Activated gamma-delta T cell treated with Interleukin-2 at 50 U/mL for 16 hours (primary cell): ENCODE results near the gene SLC9C1.

Experiments used
- DNase-seq: peaks from one replicate; pipeline ENCODE4 v3.0.0-alpha.2; 2020

Gene SLC9C1

DNA sequence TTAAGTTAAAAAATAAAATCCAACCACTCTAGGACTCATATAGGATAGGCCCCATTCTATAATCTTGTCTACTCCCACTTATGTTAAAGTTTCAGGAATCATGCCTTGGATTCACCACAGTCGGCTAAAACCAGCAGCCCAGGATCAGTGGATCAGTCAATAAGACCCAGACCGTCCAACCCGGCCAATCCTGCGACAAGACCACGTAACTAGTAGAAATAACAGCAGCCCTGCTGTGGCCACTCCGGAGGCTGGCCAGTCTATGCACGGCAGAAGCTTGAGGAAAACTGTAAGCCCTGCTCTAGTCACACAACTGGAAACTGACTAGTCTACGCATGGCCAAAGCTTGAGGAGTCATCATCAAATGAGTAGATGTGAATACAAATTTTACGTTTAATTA is 12.8 kb upstream of the SLC9C1 start:
- no peak for DNase-seq

DNA sequence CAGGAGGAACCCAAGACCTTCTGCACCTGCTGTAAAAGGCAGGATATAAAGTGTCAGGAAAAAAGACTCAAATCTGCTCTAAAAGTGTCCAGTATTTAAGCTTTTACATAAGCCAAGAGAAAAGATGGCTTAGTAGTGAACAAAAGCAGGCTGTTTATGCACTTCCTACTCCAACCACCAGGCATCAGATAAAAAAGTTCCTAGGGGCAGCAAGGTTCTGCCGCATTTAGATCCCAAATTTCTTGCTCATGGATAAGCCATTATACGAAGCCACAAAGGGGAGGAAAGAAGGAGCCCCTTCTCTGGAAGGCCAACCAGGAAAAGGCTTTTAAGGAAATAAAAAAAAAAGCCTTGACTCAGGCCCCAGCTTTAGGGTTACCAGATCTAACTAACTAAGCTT is 10.6 kb upstream of the SLC9C1 start:
- no peak for DNase-seq

DNA sequence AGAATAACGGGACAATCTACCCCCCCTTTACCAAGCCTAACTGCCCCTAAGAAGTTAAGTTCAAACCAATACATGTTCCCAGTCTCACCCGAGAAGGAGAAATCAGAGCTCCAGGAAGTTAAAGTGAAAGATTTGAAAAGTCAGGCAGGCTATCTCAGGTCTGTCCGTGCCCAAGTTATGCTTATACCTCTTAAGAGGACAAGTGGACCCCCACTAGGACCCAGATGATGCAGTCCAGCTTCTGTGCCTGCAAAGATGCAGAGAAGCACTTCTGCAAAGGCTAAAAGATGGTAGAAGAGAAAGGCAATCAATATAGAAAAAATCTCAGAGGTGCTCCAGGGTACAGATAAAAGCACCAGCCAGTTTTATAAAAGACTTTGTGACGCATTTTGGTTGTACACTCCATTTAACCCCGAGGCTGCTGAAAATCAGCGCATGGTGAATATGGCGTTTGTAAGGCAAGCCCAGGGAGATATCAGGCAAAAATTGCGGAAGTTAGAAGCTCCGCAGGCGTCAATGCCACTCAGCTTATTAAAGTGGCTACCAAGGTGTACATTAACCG is 9.8 kb upstream of the SLC9C1 start:
- DNase-seq, result peak; percentile 19

DNA sequence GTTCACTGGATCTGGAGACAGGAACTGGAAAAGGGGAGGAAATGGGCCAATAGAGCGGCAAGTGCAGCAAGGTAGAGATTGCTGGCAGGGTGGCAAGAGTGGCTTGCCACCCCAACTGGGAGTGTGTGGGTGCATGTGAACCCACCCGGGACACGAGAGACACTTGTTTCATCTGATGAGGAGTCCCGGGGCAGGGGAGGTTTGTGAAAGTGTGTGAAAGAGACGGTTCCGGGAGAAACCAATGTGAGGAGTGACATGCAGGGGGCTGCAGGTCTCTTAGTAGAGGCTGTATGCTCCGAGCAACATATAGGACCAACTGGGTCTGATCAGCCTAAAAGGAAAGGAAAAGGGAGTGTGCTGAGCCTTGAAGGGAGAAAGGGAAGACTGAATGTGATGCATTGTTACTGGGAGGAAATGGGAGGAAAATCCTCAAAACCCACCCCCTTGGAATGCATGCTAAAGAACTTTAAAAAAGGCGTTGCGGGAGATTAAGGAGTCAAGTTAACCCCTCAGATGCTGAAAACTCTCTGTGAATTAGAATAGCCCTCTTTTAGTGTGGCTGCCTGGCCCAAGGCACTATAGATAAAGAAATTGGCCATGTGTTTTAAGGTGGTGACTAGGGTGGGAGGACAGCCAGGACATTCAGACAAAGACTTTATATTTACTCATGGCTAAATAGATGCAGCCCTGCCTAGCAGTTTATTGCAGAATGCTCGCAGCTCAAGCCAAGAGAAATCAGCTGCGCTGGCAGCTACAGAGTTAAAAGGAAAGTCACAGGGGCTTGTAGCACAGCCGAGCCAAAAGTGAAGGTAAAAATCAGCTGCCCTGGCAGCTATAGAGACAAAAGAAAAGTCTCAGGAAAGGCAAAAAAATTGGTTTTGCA is 9.1 kb upstream of the SLC9C1 start:
- no peak for DNase-seq

DNA sequence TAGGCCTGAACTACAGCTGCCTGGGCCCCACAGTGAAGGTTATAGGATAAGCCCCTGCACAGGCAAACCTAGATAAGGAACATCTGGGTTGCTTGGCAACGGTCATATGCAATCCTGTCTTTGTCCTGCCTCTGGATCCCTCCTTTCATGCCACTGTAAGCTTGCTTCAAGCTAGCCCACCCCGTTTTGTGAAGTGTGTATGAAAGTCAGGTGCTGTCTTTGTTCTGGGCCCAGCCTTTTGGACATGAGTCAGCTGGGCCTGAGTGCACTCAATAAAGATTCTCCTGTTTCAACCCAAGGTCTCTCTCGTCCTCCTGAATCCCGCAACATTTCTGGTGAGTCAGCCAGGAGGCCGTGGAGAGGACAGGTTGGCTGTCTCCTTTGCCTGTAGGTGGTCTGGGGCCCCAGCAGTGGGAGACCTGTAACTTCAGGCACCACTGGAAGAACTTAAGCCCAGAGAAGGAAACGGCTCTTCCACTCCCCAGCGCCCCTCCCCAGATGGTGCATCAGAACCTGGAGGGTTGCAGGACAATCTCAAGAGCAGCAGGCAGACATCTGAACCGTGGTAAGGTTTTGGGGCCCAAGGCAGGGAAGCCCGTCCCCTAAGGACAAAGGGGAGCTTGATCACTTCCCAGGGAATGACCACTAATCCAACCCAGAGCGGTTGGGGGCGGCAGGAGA is 8.3 kb upstream of the SLC9C1 start:
- DNase-seq, result no peak

DNA sequence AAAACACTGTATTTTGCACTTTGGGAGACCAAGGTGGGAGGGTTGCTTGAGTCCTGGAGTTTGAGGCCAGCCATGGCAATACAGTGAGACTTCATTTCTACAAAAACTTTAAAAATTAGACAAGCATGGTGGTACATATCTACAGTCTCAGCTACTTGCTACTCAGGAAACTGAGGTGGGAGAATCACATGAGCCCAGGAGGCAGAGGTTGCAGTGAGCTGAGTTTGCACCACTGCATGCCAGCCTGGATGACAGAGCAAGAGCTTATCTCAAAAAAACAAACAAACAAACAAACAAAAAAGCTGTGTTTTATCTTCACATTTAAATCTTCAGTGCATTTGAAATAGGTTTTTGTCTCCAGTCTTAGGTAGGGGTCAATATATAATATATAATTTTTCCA is 4.8 kb upstream of the SLC9C1 start:
- DNase-seq, result no peak

DNA sequence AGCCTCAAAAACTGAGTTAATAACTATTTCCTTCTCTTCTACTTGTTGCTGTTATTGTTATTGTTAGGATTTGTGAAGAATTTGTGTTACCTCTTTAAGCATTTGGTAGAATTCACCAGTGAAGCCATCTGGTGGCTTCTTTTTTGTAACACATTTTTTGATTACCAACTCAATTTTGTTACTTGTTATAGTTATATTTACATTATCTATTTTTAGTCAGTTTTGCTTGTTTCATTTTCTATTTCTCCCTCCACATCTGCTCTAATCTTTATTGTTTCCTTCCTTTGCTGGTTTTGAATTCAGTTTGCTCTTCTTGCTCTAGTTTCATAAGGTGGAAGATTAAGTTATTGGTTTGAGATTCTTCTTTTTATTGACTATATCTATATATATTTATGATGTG is 3.7 kb upstream of the SLC9C1 start:
- DNase-seq, result no peak

DNA sequence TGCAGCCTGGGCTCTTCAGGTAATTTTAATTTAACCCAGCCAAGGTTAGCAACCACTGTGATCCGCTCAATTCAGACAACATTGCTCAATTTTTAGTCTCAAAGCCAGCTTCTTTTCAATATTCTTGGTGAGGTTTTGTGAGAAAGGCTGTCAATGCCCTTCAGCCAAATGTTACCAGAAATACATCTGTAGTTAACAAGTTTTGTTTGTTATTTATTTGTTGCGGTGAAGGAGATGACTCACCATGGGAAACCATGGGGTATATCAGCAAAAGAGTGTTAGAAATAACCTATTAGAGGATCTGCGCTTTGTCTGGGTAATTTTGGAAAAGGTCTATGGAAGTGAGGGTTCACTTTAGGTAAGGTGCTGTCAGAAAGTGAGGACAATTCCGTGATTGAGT is 5.0 kb downstream of the SLC9C1 start:
- no peak for DNase-seq

DNA sequence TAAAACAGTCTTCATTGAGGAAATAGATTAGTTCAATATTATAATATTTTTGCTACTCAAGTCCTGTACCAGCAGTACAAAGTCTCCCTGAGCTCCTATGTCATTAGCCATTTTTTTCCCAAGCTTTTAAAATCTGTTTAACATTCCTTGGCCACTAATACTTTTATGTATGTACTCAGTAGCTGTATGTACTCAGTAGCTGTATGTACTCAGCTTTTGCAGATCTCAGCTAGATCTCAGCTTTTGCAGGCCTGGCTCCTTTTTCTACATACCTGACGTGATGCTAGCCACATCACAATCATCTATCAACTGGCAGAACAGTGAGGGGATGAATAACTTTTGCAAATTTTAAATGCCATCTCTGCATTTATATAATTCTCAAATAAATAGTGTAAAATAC is 13.8 kb downstream of the SLC9C1 start:
- no peak for DNase-seq

DNA sequence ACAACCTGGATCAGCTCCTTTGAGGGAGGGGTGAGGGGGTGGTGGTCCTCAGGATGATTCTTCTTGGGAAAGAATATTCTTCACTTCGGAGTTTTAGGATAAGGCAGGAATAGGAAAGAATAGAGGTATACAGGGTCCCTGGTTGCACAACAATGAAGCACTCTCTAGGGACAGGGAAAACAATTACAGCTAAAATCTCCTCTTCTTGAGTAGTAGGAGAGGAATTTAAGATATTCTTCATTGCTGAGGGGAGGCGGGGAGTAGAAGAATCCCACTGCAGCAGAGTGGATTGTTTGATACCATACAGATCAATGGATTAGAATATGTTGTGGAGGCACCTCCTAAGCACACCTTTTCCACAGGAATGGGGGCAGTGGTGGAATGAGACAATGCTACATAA is 20.5 kb downstream of the SLC9C1 start:
- no peak for DNase-seq

DNA sequence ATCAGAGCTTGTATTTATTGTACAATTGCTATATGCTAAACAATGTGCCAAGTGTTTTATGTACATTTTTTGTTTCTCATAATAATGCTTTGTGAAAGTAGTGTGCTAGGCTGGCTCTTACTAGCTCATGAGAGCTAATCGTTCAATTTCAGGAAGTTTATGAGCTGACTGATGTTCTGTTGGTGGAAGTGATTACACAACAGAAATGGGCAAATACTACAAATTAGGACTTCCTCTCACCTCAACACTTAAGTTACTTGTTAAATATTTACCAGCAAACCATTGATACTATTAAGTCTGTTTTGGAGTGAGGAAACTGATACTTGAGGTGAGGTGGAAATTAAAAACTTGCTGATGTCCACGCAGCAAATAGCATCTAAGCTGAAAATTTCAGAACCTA is 32.3 kb downstream of the SLC9C1 start:
- DNase-seq, result no peak

DNA sequence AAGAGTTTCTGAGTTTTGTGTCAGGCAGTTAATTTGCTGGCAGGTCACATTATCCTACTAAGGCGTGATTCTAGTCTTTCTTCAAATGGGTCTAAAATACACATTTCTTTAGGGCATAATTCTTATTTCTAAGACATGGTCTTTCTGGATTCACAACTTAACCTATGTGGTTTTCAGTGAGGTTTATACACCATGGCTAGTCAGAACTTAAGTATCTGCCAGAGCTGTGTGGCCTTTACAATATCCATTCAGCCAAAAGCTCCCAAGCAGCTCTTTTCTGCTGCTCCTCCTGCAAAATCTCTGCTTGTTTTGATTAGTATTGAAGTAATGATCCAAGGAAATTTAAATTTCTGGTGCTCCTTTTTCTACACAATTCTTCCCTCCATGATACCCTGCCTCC is 33.5 kb downstream of the SLC9C1 start:
- no peak for DNase-seq

DNA sequence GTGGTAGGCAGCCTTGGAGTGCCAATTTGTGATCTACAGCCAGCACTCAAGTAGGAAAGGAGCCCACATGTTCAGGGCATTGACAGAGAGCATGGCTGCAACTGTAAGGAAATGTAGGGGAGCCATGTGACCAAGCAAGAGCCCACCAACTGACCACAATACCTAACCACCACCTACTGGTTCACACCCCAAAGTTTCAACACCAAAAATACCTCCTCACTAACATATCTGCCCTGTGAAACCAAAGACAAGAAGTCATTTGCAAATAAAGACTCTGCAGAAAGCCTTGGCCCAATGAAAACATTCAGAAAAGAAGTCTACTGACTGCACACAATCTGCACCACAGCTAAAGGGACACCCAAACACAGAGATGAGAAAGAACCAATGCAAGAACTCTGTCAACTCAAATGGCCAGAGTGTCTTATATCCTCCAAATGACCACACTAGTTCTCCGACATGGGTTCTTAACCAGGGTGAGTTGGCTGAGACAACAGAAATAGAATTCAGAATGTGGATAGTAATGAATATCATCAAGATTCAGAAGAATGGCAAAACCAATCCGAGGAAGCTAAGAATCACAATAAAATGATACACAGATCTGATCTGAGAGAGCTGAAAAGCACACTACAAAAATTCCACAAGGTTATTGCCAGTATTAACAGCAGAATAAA is 40.6 kb downstream of the SLC9C1 start:
- DNase-seq, result no peak

DNA sequence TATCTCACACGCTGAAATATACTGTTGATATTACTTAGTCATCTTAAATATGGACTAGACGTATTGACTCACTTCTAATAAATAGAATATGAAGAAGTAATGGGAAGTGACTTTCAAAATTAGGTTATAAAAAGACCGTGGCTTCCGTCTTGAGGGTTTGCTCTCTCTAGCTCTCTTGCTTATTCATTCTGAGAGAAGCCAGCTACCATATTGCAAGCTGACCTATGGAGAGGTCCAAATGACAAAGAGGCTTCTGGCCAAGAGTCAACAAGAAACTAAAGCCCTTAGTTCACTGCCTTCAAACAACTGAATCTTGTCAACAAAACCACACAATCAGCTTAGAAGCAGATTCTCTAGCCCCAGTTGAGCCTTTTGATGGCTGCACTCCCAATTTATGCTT is 46.1 kb downstream of the SLC9C1 start:
- DNase-seq, result no peak

DNA sequence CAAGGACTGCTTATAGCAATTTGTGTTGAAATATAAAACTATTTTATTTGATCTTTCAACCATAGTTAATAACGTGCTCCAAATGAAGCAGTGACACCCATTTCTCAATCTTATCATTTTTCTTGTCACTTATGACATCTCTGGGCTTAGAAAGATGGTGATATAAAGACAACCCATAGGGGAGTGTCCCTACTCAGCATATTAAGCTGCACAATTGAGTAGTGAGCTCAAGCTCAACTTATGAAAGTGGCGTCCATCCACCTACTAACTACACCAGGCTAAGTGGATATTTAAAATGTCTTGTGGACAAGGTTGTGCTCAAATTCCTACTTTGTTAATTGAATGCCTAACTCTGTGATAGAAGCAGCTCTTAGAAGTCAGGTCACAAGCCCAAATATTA is 46.7 kb downstream of the SLC9C1 start:
- no peak for DNase-seq

DNA sequence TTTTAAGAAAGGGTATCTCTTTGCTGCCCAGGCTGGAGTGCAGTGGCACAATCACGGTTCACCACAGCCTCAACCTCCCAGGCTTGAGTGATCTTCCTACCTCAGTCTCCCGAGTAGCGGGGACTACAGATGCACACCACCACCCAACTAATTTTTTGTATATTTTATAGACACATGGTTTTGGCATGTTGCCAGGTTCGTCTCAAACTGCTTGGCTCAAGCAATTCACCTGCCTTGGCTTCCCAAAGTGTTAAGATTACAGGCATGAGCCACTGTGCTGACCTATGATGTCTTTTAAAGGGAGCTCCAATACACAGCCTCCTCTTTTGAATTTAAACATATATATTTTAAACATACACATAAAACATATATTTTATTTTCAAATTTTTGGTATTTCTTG is 60.9 kb downstream of the SLC9C1 start:
- DNase-seq, result no peak

DNA sequence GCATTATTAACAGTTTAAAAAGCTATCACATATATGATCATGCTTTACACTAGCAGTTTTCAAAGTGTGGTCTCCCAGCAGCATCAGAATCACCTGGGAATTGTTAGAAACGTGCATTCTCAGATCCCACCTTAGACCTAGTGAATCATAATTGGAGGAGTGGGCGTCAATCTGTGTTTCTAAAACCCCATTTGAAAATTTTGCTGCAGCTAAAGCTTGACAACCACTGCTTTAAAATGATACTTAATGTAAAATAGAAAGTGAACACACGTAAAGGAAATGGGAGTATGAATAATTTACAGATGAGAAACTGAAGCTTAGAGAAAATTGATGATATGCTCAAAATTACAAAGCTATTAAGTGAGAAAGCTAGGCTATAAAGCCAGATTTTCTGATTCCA is 62.3 kb downstream of the SLC9C1 start:
- no peak for DNase-seq

DNA sequence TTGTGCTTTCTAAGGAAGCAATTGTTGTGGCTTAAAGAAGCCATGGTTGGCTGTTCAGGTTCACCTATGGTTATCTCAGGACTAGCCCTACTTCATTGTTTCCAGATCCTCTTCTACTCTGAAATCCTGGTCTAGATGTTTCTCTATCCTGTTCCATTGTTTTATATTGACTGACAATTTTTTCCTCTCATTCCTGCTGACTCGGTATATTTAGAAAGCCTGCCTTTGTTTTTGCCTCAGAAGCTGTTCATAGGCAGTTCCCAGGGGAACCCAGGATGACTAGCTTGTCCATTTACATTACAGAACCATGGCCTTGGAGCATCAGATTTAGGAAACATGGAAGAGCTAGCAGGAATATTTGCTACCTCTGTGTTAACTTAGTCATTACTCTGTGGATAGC is 64.0 kb downstream of the SLC9C1 start:
- no peak for DNase-seq

DNA sequence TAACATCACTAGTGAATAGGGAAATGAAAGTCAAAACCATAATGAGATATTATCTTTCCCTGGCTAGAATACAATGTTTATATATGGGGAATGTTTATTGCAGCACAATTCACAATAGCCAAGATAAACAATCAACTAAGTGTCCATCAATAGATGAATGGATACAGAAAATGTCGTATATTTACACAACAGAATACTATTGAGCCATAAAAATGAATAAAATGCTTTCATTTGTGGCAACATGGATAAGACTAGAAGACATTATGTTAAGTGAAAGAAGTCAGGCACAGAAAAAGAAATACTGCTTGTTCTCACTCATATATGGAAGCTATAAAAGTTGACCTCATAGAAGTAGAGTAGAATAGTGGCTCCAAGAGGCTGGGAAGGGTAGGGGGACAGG is 65.2 kb downstream of the SLC9C1 start:
- no peak for DNase-seq

DNA sequence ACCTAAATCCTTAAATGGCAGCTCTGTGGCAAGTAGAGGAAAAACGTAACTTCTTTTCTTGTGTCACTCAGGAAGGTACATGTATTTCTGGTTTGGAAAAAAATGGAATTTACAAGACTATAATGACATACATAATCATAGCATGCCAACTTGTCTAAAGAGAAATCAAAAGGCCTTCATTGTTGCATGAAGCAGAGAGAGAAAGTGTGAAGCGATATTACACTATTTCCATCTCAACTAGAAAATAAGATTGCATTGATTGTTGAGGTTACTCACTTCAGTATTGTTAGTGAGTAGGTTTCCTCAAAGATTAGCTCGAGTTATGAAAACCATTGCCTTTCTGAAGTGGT is 93.7 kb downstream of the SLC9C1 start:
- DNase-seq, result no peak

DNA sequence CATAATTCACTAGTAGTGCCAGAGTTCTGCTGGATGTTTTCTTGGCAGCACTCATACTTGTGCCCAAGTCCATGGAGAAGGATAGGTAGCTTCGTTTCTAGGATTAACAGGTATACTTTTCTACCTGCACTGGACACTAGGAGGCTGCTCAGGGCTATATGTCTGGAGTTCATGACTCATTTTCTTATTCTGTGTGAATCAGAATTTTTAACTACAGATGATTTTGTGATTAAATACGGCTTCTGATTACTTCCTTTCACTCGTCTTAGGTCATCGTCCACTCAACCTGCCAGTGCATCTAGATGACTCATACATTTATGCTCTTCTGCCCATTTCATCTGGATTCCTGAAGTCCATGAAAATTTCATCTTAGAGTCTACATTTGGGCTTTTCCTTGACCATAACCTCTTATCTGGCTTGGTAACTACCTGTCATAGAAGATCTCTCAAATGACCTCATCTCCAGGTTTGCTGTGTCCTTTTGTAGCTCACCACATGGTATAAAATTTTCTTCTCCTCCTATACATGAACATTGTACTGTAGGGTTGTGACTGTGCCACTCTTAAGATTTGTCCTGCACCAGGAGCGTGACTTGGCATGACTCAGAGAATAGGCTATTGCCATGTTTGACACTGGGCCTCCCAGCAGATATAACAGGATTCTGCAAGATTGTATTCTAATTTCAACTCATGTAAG is 94.2 kb downstream of the SLC9C1 start:
- no peak for DNase-seq

DNA sequence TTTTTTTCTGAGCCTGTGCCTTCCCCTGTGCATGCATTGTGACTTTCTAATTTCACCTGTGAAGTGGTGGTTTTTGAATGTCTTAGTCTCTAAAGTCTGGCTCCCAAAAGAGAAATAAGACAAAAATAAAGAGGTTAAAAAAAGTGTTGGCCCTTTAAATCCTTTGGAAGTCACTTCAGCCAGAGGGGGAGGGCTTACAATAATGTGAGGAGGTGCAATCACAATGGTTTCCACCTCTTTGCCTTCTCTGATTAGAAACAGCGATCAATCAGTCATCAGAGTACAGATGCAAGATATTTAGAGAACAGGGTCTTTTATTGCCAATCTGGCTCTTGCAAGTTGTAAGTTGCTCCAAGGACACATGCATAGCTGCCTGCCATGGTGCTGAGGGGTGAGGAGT is 96.9 kb downstream of the SLC9C1 start:
- no peak for DNase-seq

DNA sequence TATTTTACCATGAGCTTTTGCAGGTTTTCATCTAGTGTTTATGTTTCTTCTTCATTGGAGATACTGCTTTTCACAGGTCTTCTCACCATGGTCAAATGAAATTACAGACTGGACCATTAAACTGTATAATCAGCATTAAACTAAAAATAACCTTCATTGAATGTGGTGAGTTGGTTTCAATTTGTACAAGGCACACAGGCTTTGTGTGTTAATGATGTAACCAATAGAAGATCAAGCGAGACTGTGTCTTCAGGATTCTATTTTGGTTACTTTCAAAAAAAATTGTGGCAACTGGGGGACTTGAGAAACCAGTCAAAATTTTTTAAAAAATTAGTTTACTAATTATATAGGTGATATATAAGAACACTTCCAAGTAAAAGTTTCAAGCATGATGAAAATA is 106.7 kb downstream of the SLC9C1 start:
- DNase-seq, result no peak
